HG02943 (cell line): Measurements from ENCODE around the gene MAD1L1.
"Not testable (repeated sequence)": the region's sequence is repeated elsewhere in the genome, so short reads cannot be mapped to it uniquely, and the experiment has no call there.

Source experiments
- ATAC-seq: cut with Tn5 transposase; IDR thresholded peaks from one replicate; pipeline ENCODE4 v1.9.1; 2021; ENCODE audit warnings: mild to moderate bottlenecking, low read depth, moderate library complexity; ENCODE audit not compliant: unreplicated experiment

MAD1L1 gene

DNA sequence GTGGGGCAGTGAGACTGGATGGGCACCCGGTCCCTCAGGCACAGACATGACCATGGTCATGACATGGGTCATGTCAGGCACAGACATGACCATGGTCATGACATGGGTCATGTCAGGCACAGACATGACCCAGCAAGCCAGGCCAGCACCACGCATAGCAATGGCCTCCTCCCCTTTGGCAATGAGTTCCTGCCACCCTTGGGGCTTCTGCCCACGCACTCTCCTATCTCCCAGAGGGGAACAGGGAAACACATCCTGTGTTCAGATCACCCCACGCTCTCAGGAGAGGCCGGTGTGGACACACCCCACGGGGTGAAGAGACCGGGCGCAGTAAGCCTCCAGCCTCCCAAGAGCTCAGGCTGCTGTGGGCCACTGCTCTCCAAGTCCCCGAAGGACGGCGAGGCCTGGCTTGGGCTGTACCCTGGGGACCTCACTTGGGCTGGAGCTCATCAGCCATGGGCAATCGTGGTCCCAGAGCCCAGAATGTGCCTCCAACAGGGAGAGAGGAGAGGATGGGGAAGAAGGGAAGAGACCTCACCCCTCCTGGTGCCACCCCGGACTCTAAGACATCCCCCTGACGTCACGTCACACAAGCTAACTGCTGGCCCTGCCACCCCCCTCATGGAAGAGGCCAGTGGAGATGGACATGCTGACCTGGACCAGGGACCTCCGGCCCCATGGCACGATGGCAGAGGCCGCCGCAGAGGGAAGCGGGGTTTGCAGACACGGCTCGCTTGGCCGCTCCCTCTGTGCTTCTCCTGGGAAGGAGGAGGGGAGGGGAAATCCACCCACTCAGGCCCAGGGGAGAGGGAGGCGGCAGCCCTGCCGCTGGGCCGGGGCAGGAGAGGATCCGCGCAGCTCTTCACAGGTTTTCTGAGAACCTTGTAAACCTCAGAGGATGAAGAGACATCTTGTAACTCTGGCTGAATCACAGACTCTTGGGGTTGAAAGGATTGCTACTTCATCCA lies 293.0 kb downstream of the MAD1L1 start:
- peak; percentile 23 for ATAC-seq

DNA sequence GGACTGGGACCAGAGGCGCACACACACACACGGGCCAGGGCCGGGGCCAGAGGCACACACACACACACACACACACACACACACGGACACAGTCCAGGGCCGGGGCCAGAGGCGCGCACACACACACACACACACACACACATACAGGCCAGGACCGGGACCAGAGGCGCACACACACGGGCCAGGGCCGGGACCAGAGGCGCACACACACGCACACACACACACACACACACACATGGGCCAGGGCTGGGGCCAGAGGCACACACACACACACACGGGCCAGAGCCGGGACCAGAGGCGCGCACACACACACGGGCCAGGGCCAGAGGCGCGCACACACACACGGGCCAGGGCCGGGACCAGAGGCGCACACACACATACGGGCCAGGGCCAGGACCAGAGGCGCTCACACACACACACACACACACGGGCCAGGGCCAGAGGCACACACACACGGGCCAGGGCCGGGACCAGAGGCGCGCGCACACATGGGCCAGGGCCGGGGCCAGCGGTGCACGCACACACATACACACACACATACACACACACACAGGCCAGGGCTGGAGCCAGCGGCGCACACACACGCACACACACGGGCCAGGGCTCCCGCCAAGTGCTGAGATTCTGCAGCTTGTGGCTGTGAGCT lies 293.8 kb downstream of the MAD1L1 start:
- no peak for ATAC-seq

DNA sequence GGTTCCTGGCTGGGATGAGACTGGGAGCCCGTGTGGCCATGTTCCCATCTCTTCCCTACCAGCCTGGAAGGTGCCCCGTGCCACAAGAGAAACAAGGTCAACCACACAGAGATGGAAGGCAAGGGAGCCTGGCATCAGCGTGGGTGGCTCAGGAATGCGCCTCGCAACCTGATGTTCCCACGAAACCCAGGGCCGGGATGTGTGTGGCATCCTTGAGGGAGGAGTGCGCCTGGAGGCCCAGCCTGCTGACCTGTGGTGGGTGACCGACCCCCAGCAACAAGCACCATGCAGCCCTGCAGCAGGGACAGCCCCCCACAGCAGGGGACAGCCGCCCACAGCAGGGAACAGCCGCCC lies 295.5 kb downstream of the MAD1L1 start:
- no peak for ATAC-seq

DNA sequence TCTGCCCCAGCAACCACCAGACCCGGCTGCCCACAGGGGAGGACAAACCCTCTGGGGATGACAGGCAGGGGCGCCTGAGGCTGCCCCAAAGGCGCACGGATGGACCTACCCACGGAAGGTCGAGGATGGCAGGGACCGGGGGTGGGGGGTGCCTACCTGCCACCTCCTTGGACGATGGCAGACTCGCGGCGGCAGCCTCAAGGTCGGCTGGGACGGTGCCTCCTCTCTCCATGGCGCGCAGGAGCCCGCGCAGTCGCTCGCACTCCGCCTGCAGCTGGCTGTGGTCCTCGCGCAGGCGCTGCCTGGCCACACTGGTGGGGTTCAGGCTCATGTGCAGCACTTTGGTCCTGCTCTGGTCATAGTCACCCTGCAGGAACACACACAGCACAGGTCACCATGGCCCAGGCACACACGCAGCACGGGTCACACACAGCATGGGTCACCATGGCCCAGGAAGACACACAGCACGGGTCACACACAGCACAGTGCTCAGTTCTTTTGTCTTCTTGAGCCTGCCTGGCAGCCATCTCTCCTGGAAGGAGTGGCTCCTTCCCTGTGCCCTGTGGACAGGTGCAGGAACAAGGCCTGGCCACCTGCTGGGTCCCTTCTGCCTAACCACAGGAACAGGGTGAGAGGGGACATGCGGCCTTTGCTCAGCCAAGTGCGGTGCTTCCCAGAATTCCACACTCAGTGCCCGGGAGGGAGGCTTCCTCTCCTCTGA lies 296.1 kb downstream of the MAD1L1 start:
- no peak for ATAC-seq

DNA sequence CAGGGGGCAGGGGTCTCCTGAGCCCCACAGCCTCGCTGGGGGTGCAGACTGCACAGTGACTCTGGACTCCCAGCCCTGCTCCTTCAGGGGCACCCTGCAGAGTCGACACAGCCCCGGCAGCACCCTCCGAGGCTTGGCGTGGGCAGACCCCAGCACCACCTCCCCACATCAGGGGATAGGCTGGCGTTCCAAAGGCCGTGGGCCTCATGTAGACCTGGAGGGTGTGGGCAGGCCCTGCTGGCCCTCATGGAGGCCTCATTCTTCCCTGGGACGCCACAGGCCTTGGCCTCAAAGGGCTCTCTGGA lies 296.8 kb downstream of the MAD1L1 start:
- no peak for ATAC-seq

DNA sequence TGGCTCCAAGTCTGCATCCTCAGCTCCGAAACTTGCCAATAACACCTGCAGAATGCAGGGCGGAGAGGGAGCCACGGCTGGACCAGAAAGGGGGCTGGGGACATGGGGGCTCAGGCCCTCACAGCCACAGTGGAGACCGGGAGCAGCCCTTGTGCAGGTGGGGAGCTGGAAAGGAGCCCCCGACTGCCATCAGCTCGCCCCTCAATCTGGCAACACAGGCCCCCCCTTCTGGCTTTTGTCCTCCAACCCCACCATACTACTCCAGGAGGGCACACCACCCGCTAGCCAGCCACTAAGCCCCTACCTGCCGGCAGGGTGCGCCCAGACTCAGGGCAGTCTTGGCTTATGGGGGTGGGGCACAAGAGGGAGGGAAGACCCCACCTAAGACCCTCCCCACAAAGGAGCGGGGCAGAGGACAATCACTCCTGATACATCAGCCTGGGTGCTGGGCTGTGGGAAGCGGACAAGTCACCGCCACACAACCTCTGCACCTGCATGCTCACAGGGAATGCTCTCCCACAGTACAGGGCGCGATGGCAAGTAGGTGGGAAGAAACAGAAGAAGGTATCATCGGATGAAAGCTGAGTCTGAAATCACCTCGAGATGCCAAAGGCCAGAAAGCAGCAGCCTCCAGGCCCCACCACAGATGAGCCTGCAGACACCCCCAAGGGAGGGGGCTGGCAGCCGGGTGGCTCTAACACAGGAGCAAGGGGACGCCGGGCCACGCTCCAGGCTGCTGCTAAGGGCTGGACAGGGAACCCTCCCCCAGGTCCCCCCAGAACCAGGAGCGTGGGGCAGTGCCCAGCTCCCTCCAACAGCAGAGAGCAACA lies 297.4 kb downstream of the MAD1L1 start:
- ATAC-seq: no peak

DNA sequence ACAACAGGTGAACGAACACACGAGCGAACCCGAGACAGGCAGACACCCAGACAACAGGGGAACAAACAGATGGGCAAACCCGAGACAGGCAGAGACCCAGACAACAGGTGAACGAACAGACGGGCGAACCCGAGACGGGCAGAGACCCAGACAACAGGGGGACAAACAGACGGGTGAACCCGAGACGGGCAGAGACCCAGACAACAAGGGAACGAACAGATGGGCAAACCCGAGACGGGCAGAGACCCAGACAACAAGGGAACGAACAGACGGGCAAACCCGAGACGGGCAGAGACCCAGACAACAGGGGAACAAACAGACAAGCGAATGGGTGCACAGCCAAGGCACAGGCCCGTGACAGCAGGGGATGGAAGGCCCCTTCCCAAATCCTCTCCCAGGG lies 298.0 kb downstream of the MAD1L1 start:
- ATAC-seq: no peak

DNA sequence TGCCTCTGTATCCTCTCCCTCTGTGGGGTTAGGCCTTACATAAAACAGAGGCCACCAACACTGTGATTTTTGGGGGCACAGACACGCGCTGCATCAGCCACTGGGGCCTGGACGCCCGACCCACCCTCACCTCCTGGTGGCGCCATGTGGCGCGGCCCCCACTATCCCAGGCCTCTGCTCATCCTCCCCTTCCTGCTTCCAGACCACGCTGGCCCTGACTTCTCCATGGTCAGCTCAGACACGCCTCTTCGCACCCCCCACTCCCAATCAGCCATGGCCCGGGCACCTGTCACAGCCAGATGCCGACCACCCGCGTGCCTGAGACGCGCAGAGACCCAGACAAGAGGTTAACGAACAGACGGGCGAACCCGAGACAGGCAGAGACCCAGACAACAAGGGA lies 298.7 kb downstream of the MAD1L1 start:
- no peak for ATAC-seq

DNA sequence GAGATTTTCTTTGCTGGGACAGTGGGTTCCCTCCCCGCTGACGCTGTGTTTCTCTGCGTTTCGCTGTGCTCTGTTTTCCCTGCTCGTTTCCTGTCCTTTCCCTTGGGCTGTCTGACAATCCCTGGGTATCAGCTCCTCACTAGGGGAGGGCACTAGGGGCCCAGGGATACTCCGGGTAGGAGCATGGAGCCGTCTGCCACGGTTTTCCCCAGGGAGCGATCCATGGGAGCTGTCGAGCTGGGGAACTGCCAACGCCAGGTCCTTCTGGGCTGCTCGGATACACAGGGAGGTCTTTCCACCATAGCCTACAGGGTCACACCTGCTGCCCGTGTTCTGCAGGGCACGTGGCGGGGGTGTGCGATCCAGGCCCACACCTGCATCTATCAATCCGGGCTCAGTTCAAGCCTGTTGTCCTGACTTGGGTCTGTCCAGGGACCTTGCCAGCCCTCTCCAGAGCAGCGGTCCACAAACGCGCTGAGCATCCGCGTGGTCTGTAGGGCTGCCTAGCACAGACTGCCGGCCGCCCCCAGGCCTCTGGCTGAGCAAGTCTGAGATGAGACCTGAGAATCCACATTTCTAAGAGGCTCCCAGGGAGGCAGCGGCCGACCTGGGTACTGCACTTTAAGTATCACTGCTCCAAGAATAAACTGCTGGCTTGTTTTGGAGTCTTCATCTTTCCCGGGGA lies 299.5 kb downstream of the MAD1L1 start:
- ATAC-seq: no peak

DNA sequence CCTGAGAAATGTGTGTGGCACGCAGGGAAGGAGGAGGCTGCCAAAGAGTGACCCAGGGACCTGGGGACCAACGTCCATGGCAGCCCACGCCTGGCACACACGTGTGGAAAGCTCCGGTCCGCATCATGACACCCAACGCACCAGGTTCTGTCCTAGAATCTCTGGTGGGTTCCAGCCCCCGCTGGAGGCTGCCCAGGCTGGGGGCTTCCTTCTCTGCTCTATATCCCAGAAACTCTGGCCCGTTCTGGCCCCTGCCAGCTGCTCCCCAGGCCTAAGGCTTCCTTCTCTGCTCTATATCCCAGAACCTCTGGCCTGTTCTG lies 300.8 kb downstream of the MAD1L1 start:
- no peak for ATAC-seq

DNA sequence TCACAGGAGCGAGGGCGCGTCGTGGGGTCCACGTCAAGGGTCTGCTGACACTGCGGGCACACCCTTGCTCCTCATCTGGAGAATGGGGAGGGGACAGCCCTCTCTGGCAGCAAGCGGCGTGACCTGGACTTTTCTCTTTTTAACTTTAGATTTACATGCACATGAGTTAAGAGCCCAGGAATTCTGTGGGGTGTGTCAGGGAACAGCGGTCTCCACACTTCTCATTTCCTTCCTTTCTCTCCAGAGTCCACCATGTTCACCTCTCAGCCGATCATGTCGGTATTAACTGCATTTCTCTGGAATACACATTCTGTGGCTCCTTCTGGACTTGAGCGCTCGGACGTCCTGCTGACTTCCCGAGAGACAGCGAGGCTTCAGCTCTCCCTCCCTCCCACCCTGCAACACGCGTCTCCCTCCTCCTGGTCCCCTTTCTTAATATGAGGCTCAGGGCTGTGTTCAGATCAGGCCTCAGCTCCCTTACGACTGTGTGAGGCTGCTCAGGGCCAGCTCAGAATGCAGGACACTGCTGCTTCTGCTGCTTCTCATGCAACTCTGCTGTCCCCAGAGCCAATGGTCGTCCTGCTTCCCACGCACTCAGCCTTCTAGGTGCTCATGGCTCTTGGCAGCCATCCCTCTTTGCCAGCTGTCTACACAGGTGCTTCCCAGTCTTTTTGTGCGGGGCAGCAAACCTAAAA lies 301.3 kb downstream of the MAD1L1 start:
- ATAC-seq: no peak

DNA sequence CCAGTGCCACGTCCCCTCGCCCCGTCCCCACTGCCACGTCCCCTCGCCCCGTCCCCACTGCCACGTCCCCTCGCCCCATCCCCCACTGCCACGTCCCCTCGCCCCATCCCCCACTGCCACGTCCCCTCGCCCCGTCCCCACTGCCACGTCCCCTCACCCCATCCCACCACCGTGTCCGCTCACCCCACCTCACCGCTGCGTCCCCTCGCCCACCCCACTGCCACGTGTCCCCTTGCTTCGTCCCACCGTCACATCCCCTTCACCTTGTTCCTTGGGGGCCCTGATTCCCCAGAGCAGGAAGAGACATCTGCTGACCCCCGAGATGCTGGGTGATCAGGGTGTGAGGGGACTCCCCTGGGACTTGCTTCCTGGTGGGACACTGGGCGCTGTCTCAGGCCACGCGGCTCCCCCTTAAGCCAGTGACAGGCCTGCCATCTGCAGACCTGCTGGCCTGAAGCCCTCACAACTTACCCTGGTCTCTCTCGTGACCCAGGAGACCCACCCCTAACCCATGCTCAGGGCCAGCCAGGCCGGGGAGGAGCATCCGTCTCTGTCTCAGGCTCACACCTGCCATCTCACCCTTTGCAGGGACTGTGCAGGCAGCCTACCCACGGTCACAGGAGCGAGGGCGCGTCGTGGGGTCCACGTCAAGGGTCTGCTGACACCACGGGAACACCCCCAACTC lies 302.2 kb downstream of the MAD1L1 start:
- no peak for ATAC-seq

DNA sequence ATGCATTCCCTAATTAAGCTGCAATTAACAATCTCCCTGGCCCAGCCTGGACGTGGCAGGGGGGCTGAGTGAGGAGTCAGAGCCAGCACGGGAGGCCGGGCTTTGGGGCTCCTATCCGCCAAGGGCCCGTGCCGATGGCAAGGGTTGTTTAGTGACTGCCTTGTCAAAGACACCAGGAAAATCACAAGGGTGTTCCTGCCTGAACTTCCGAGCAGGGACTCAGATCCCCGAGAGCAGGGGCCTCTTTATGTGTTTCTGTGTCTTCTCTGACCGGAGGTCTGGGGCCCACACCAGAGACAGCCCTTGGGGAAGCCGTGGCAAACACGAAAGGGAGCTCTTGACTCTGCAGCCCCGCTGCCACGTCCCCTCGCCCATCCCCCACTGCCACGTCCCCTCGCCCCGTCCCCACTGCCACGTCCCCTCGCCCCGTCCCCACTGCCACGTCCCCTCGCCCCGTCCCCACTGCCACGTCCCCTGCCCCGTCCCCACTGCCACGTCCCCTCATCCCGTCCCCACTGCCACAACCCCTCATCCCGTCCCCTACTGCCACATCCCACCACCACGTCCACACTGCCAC lies 303.3 kb downstream of the MAD1L1 start:
- not testable (repeated sequence) for ATAC-seq

DNA sequence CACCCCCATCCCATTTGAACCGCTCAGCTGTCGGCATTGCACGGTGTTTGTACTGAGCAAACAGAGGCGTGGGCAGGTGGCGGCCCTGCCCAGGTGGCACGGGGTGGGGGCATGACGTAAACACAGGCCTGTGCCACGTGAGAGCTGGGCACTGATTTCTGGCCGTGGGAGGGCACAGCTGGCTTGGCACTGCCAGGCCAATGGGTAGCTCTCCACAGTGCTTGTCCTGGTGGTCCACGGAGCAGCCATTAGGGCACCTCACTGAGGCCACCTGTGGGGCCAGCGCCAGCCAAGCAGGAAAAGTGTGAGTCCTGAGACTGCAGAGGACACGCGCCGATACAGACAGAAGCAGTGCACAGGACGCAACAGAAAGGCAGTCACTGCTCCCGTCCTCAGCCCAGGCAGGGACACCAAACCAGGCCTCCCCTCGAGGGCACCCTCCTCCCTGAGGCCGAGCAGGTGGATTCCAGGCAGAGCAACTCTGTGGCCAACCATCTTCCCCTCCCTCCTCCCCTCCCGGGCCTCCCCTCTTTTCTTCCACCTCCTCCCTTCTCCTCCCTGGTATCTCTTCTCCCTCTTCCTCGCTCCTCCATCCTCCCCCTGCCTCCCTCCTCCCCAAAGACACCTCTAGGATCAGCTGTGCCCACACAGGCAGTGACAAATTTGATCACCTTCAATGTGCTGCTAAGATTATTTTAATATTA lies 303.9 kb downstream of the MAD1L1 start:
- no peak for ATAC-seq

DNA sequence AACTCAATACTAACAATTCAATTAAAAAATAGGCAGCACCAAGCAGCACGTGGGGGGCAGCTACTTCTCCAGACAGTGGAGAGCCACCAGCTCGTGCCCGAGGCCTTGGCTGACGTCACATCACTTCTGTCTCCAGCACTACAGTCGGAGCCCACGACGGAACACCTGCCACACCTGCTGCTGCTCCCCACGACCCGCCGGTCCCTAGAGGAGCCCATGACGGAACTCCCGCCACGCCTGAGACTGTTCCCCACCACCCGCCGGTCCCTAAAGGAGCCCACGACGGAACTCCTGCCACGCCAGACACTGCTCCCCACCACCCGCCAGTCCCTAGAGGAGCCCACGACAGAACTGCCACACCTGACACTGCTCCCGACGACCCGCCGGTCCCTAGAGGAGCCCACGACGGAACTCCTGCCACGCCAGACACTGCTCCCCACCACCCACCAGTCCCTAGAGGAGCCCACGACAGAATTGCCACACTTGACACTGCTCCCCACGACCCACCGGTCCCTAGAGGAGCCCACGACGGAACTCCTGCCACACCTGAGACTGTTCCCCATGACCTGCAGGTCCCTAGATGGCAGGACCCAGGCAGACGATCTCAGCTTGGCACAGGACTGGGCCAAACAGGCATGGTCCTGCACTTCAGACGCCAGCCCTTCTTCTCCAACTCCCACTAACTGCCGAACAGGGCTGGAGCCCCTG lies 304.7 kb downstream of the MAD1L1 start:
- no peak for ATAC-seq

DNA sequence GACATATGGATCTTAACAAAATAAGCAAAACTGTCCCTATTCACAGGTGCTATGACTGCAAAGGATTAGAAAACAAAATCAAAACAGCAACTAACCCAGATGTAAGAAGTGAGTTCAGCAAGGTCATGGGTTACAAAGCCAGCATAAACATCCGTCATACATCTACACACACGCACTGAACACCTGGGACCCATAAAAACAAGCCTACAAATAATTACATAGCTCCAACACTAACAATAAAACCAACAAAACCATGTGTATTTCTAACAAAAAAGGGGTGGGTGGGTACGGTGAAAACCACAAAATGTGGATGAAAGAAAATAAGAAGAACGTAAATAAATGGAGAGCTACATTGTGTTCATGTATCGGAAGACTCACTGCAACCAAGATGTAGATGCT lies 305.8 kb downstream of the MAD1L1 start:
- no peak for ATAC-seq
